NCI-H748 treated with DMSO at 0.1 percent for 48 hours (cell line): ENCODE data around the gene HIC2.
"Not testable (repeated sequence)": the region's sequence is repeated elsewhere in the genome, so short reads cannot be mapped to it uniquely, and the experiment has no call there.

Source experiments
- DNase-seq: peaks from one replicate; lab custom pipeline; 2025; lab: John Stamatoyannopoulos, UW

HIC2 gene

DNA sequence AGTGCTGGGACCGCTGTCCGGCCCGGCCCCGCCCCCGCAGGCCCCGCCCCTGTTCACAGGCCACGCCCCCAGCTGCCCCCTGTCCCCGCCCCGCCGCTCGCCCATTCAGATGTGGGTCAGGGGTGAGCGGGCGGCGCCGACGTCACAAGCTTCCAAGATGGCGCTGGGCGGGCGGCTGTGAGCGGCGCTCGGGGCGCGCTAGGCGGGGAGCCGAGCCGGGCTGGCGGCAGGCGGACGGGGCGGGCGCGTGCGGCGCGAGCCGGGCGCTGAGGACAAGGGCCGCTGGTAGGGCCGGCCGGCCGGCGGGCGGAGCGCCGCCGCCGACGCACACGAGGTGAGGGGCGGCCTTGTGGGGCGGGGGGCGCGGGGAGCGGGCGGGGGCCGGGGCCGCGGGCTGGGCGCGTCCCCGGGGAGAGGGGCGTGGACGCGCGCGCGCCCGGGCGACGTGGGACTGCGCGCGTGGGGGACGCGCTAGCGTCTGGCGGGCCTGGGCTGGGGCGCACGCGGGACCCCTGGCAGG, at the start of gene HIC2:
Gene HIC2, plus strand, starts transcription at position 145 of the 520 bp plus-strand sequence. CDS start 25,461 bp downstream, outside the sequence.
- not testable (repeated sequence) for DNase-seq

- DNase-seq, result not testable (repeated sequence)
Measured at GRCh38 chr22:21368603-21369310, 48.4 kb upstream of the HIC2 start.

DNA sequence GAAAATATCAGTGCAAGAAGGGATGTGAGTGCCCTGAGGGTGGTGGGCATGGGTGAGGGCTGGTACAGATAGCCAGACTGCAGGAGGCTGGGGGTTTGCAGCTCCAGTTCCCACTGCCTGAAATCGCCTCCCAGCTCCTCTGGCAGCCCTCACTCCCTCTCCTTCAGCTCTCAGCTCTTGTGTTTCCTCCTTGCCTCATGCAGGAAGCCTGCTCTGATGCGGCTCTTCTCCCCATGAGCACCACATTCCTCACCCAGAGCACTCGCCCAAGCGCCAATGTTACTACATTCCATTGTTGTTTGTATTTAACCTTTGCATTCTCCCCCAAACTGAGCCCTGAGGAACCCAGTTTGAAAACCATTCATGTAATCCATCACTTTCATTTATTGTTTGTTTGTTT, 41.3 kb upstream of the HIC2 start:
- DNase-seq, result not testable (repeated sequence)

DNA sequence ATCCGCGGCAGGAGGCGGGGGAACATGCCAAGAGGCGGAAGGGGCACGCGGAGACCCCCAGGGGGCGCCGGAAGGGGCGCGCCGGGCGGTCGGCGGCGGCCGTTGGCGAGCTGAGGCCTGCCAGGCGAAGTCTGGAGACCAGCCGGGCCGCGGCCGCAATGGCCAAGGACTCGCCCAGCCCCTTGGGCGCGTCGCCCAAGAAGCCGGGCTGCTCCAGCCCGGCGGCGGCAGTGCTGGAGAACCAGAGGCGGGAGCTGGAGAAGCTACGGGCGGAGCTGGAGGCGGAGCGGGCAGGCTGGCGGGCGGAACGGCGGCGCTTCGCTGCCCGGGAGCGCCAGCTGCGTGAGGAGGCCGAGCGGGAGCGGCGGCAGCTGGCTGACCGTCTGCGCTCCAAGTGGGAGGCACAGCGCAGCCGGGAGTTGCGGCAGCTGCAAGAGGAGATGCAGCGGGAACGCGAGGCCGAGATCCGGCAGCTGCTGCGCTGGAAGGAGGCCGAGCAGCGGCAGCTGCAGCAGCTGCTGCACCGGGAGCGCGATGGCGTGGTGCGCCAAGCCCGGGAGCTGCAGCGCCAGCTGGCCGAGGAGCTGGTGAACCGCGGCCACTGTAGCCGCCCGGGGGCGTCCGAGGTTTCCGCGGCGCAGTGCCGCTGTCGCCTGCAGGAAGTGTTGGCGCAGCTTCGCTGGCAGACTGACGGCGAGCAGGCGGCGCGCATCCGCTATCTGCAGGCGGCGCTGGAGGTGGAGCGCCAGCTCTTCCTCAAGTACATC, 33.3 kb upstream of the HIC2 start, which contains the start of gene RIMBP3B:
Gene RIMBP3B, plus strand, starts transcription at position 51 of the 767 bp plus-strand sequence. Its CDS starts 108 bp downstream, at position 159.
- not testable (repeated sequence) for DNase-seq

DNA sequence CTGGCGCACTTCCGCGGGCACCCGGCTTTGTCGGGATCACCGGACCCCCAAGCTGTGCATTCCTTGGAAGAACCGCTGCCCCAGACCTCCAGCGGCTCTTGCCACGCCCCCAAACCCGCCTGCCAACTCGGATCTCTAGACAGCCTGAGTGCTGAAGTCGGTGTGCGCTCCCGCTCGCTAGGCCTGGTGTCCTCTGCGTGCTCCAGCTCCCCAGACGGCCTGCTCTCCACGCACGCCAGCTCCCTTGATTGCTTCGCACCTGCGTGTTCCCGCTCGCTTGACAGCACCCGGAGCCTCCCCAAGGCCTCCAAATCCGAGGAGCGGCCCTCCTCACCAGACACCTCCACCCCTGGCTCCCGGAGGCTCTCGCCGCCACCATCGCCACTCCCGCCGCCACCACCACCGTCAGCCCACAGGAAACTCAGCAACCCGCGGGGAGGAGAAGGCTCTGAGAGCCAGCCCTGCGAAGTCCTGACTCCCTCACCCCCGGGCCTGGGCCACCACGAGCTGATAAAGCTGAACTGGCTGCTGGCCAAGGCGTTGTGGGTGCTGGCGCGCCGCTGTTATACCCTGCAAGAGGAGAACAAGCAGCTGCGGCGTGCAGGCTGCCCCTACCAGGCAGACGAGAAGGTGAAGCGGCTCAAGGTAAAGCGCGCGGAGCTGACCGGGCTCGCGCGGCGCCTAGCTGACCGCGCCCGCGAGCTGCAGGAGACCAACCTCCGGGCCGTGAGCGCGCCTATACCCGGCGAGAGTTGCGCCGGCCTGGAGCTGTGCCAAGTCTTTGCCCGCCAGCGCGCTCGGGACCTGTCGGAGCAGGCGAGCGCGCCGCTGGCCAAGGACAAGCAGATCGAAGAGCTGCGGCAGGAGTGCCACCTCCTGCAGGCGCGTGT, 32.5 kb upstream of the HIC2 start:
- DNase-seq, result not testable (repeated sequence)

DNA sequence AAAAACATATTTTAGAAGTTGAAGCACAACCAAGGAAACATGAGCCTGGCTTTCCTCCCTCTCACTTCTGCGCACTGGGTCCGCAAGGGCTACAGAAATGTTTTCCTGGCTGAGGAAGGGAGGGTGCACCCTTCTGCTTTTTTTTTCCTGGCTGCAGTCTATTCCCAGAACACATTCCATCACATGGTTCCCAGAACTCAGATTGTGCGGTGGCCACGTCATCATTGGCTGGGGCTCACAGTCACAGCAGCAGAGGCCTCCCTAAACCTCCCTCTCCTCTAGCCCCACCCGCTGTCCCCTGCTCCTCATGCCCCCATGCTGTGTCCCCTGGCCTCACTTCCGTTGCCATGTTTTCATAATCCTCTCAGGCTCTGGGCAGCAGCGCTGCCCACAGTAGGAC, 27.7 kb upstream of the HIC2 start:
- DNase-seq, result not testable (repeated sequence)

GRCh38 chr22:21390013-21390412, 27.2 kb upstream of the HIC2 start:
- not testable (repeated sequence) for DNase-seq

DNA sequence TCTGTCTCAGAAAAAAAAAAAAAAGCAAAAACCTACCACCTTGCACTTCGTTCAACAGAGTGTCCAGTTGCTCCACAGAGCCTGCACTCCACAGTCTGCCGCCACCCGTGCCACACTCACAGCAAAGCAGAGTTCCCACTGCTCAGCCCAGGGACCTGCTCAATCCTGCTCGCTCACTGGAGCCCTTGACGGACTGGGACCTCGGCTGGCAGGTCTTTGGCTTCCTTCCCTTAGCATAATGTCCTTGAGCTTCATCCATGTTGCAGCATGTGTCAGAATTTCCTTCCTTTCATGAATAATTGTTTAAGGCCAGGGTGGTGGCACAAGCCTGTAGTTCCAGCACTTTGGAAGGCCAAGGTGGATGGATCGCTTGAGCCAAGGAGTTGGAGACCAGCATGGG, 22.6 kb upstream of the HIC2 start:
- not testable (repeated sequence) for DNase-seq

- DNase-seq, result not testable (repeated sequence)
Measured at GRCh38 chr22:21401197-21401969, 15.8 kb upstream of the HIC2 start.

DNA sequence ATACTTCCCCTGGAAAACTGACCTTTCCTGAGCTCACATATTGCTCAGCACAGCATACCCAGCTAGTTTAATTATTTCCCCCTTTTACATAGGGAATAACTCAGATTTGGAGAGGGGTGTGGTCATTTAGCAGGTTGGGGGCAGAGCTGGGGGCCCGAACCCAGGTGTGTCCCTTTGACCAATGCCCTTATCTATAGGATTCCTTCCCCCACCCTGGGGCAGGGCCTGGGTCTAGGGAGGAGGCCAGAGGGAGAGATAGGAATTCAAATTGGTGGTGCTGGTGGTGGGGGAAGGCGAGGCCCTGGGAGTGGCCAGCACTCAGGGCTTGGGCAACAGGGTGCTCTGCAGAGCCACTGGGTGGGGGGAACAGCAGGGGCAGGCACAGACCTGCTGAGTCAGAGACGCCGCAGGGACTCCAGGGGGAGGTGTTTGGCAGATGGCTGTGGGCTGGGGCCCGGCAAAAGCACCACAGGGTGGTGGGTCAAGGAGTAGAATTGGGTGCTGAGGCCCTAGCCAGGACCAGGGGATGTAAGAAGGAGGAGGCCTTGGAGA, 14.3 kb upstream of the HIC2 start:
- DNase-seq, result not testable (repeated sequence)

DNA sequence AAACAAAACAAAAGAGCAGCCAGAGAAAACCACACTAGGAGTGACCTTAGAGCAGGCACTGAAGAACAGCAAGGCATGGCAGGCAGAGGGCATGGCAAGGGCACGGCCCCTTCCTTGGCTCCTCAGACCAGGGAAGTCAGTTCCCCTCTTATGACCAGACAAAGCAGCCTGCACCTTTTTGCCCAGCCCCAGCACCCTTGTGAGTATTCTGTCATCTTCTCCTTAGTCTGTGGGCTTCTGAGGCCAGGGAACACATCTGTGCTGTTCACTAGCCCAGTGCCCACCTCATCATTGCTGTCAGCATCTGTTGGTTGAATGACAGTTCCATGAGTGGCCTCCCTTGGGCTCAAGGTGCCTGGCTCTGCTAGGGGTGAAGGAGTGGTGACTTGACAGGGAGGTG, 10.0 kb upstream of the HIC2 start:
- not testable (repeated sequence) for DNase-seq

- not testable (repeated sequence) for DNase-seq
Measured at GRCh38 chr22:21407792-21408191, 9.4 kb upstream of the HIC2 start.

- DNase-seq, result not testable (repeated sequence)
Measured at GRCh38 chr22:21416375-21416774, 796 bp upstream of the HIC2 start.

DNA sequence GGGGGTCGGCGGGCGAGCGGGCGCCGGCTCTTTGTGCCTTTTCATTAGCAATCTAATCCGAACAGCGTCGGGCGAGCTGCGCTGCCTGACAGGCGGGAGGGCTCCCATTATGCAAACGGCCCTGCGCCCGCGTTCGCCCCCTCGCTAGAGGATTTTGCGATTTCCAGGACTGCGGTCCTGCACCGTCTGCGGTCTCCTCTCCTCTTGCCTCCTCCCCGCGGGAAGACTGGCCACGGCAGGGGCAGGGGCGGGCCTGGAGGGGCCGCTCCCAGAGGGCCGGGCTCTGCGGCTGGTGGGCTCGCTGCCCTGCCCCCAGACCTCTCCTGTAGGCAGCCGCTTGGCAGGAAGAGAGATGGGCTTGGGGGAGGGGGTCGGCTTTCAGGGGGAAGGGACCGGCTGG, 682 bp downstream of the HIC2 start:
- DNase-seq, result not testable (repeated sequence)

GRCh38 chr22:21418974-21419638, 1.9 kb downstream of the HIC2 start:
- not testable (repeated sequence) for DNase-seq

GRCh38 chr22:21420180-21420763, 3.1 kb downstream of the HIC2 start:
- not testable (repeated sequence) for DNase-seq

DNA sequence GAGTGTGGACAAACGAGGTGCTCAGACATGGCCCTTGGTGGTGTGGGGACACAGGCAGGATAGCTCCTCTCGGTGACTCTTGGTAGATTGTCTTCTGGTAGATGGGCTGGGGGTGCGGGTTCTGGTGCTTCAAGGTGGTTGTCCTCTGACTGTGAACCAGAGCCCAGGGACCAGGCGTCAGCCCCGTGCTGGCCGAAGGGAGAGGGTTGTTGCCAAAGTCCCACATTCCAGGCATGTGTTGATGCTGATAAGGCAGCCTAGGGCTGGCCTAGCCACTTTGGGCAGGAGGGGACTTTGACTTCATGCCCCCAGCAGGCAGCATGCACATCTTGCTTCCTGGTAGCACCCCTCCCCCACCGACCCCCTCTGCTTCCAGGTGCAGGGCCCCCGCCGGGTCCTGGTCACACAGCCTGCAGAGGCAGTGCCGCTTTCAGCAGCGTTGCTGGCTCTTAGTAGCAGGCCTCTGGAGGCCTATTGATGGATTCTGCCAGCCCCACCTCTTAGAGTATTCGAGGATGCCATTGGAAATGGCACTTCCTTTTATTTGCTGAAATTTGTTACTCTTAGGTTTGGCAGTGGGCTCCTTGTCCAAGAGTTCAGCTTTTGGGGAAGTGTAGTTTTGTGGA, 7.0 kb downstream of the HIC2 start:
- not testable (repeated sequence) for DNase-seq

GRCh38 chr22:21434378-21435233, 17.4 kb downstream of the HIC2 start:
- DNase-seq, result not testable (repeated sequence)
